ENCODE data around the gene FBL. TPM values are rescaled to one million over a fixed set of nuclear protein-coding genes. Genes with fewer than 3 reads are reported as not detected.

FBL gene
- total and polyA plus RNA-seq, 2 of the 8 experiments (the other 6 are each of a cell fraction or from before 2014, with no cell fraction given), result 790 to 1,361 TPM

DNA sequence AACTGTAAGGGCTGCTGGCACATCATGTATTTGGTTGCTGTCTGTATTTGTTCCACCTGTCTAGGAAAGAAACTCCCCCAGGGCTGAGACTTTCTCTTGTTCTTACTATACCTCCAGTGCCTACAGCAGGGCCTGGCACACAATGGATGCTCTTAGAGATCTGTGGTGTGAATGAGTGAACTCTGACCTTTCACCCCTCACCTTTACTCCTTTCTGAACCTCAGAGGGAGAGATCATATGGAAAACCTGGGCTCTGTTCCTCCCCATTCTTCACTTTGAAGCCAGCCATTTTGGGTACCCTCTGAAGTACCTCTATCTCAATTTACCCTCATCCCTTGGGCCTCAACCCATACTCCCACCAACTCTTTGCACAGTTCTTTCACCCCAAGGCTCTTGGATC, 15.3 kb downstream of the FBL start (continued):
- TF ChIP-seq, protein P1, sequence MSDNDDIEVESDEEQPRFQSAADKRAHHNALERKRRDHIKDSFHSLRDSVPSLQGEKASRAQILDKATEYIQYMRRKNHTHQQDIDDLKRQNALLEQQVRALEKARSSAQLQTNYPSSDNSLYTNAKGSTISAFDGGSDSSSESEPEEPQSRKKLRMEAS (IDR thresholded peaks at IDR 0.05), result no peak
- TF ChIP-seq ATF2 (IDR thresholded peaks at IDR 0.05; ENCODE audit: low read length), result no peak
- no peak for TF ChIP-seq POU5F1 (IDR thresholded peaks at IDR 0.05; ENCODE audit: low read depth, low read length)
